Lung (tissue), 4 donors: ENCODE results near the gene GNAL. TPM values are rescaled to one million over a fixed set of nuclear protein-coding genes. Genes with fewer than 3 reads are reported as not detected.

ENCODE experiments used
- polyA plus RNA-seq, 2 donors: library from polyadenylated mRNA; stranded (reverse); fragments of 200-250 nt; gene quantifications; one replicate each; pipeline ENCODE4 v1.2.1, GENCODE V29; 2013
- total RNA-seq, 2 donors: library from RNA; depleted of rRNA in 1 of 2; stranded (reverse); fragments of >200 nt in 1 of 2; gene quantifications; one replicate each; pipeline ENCODE4 v1.2.1, GENCODE V29; 2014 to 2021
- donor health status: Bipolar disorder and iron deficiency.
- donor health status: healthy.
- donor health status: DM: yes; HTN: yes; CAD: no.

Gene GNAL
- total and polyA plus RNA-seq, 4 donors, result 0.49 to 3.7 (median 2.5) TPM

Other genes with a start within 250 kb of the GNAL start
- gene SLC35G4, start 79.7 kb upstream of the GNAL start, total RNA-seq, result not detected
- gene SLC35G4, start 79.7 kb upstream of the GNAL start, polyA plus RNA-seq, result not detected
- gene CHMP1B, start 162.1 kb downstream of the GNAL start, total RNA-seq, result 10 to 100 TPM; 36.0 to 56.2 TPM
- gene CHMP1B, start 162.1 kb downstream of the GNAL start, polyA plus RNA-seq, result 10 to 100 TPM; 34.6 to 44.6 TPM
- 10 to 100 TPM; 41.3 to 71.4 TPM for gene MPPE1, start 219.1 kb downstream of the GNAL start, total RNA-seq
- gene MPPE1, start 219.1 kb downstream of the GNAL start, polyA plus RNA-seq, result 10 to 100 TPM; 41.3 to 46.7 TPM